HepG2 (cell line): ENCODE measurements around the gene EYA2. TPM values are rescaled to one million over a fixed set of nuclear protein-coding genes. Genes with fewer than 3 reads are reported as not detected.
A peak's percentile ranks its signal among the peaks of the same experiment; 100 is the strongest.

ENCODE experiments used
- JUND ChIP-seq: sonication (generic); formaldehyde crosslinking; IDR thresholded peaks from 2 replicates; pipeline ENCODE4 v1.8.0; 2022; ENCODE audit warnings: mild to moderate bottlenecking, missing genetic modification reagents
- MED8 ChIP-seq: sonication (generic); formaldehyde crosslinking; IDR thresholded peaks from 2 replicates; pipeline ENCODE4 v1.8.1; 2023; ENCODE audit warnings: mild to moderate bottlenecking, missing genetic modification reagents; ENCODE audit not compliant: insufficient replicate concordance
- NFYB ChIP-seq: sonication (generic); formaldehyde crosslinking; IDR thresholded peaks from 2 replicates; pipeline ENCODE4 v1.4.0; 2020; ENCODE audit warnings: missing genetic modification reagents
- SATB2 ChIP-seq: sonication (generic); formaldehyde crosslinking; IDR thresholded peaks from 2 replicates; pipeline ENCODE4 v1.5.0; 2020; ENCODE audit warnings: missing genetic modification reagents
- SIN3A ChIP-seq: IDR thresholded peaks from 2 replicates; pipeline ENCODE4 v1.6.1; 2011; ENCODE audit warnings: low read depth, mild to moderate bottlenecking, control low read depth, low read length, borderline replicate concordance
- SIX4 ChIP-seq: sonication (generic); formaldehyde crosslinking; IDR thresholded peaks from 2 replicates; pipeline ENCODE4 v1.4.0; 2020; ENCODE audit warnings: missing genetic modification reagents
- TP53 ChIP-seq: sonication (generic); formaldehyde crosslinking; conservative IDR thresholded peaks from 2 replicates; pipeline ENCODE4 v1.4.0; 2020; ENCODE audit warnings: missing genetic modification reagents
- ZBTB1 ChIP-seq: sonication (generic); formaldehyde crosslinking; IDR thresholded peaks from 2 replicates; pipeline ENCODE4 v1.4.0; 2020; ENCODE audit warnings: missing genetic modification reagents, borderline replicate concordance
- ZFP36L1 ChIP-seq: sonication (generic); formaldehyde crosslinking; IDR thresholded peaks from 2 replicates; pipeline ENCODE4 v1.8.0; 2022; ENCODE audit warnings: mild to moderate bottlenecking, missing genetic modification reagents, moderate library complexity
- ZNF839 ChIP-seq: sonication (generic); formaldehyde crosslinking; IDR thresholded peaks from 2 replicates; pipeline ENCODE4 v1.4.0; 2020; ENCODE audit warnings: missing genetic modification reagents, mild to moderate bottlenecking, borderline replicate concordance
- ZSCAN29 ChIP-seq: sonication (generic); formaldehyde crosslinking; conservative IDR thresholded peaks from 2 replicates; pipeline ENCODE4 v1.4.0; 2020; ENCODE audit warnings: mild to moderate bottlenecking, missing genetic modification reagents
- polyA plus RNA-seq, 8 experiments: library from polyadenylated mRNA; depleted of rRNA in 3 of 8; stranded (reverse) in 7 of 8; unstranded in 1 of 8; fragments of >200 nt; fragmentation: Illumina TruSeq in 4 of 8; extraction: Trizol in 4 of 8; gene quantifications; 2 replicates each; pipeline versions ENCODE4 v1.2.1 to v1.2.3, GENCODE V29; 2011 to 2016; ENCODE audit warnings: low read depth in 4 of 8, missing spikeins in 1 of 8, mixed read lengths in 1 of 8; ENCODE audit not compliant: insufficient read depth in 1 of 8
- total RNA-seq, 5 experiments: library from RNA; depleted of rRNA; stranded (reverse); fragments of >200 nt; fragmentation: Illumina TruSeq; extraction: Trizol; gene quantifications; 2 replicates each; pipeline ENCODE4 v1.2.3, GENCODE V29; 2016; ENCODE audit warnings: low read depth in 1 of 5
- TF ChIP-seq, protein P1 (sequence below): sonication (generic); formaldehyde crosslinking; IDR thresholded peaks from 2 replicates; pipeline ENCODE4 v1.8.1; 2023; ENCODE audit warnings: mild to moderate bottlenecking, missing genetic modification reagents
- TF ChIP-seq, protein P2 (sequence below): IDR thresholded peaks from 2 replicates; pipeline ENCODE4 v1.6.1; 2016; ENCODE audit warnings: missing biosample characterization, missing genetic modification reagents, low read depth
- TF ChIP-seq, protein P3 (sequence below): sonication (generic); formaldehyde crosslinking; IDR thresholded peaks from 2 replicates; pipeline ENCODE4 v1.4.0; 2020; ENCODE audit warnings: missing genetic modification reagents, borderline replicate concordance
- TF ChIP-seq, protein P4 (sequence below): IDR thresholded peaks from 2 replicates; pipeline ENCODE4 v1.6.1; 2016; ENCODE audit warnings: mild to moderate bottlenecking, missing biosample characterization, missing genetic modification reagents
- TF ChIP-seq, protein P5 (sequence below): sonication (generic); formaldehyde crosslinking; IDR thresholded peaks from 2 replicates; pipeline ENCODE4 v1.8.1; 2023; ENCODE audit warnings: mild to moderate bottlenecking, moderate library complexity, missing genetic modification reagents
- TF ChIP-seq, protein P6 (sequence below): sonication (generic); formaldehyde crosslinking; IDR thresholded peaks from 2 replicates; pipeline ENCODE4 v1.4.0; 2020; ENCODE audit warnings: mild to moderate bottlenecking, missing genetic modification reagents

Gene EYA2
- total and polyA plus RNA-seq, 2 of the 13 experiments (the other 11 are each of a cell fraction or from before 2014, with no cell fraction given): not detected

DNA sequence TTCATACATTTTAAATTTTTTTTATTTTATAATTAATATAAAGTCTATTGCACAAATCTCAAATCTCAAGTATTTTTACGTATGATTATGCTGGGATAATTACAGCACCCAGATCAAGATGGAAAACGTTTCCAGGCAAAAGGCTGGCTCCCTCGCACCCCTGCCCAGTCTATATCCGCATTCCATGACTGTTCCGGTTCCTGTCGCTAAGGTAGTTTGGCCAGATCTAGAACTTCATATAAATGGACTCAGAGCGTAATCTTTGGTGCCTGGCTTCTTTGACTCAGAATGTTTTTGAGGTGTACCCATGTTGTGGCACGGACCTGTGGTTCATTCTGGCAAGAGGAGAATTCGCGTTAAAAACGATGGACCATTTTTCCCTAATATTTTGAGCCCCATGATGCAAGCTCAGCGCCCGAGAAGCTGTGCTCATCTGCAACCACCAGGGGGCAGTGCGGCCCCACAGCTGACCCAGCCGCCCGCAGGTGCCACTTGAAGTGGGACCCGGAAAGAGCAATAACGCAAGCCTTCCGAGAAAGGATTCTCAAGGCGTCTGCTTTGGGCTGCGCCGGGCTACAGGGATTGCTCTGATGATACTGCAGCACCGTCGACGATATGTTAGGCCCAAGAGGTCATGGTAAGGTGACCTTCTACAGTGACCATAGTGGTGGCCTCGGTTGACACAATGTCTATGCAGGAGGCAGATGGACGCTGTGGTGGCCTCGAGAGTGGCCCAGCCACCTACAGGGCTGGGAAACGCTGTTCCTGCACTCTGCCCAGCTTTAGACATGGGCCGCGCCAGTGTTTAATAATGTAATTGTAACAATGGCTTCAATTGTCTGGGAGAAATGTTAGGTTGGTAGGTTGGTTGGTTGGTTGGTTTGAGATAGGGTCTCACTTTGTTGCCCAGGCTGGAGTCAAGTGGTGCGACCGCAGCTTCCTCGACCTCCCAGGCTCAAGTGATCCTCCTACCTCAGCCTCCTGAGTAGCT, 301.7 kb downstream of the EYA2 start (continued):
- no peak for TF ChIP-seq MED8 (CRISPR knock-in tag)
- TF ChIP-seq, protein P1, sequence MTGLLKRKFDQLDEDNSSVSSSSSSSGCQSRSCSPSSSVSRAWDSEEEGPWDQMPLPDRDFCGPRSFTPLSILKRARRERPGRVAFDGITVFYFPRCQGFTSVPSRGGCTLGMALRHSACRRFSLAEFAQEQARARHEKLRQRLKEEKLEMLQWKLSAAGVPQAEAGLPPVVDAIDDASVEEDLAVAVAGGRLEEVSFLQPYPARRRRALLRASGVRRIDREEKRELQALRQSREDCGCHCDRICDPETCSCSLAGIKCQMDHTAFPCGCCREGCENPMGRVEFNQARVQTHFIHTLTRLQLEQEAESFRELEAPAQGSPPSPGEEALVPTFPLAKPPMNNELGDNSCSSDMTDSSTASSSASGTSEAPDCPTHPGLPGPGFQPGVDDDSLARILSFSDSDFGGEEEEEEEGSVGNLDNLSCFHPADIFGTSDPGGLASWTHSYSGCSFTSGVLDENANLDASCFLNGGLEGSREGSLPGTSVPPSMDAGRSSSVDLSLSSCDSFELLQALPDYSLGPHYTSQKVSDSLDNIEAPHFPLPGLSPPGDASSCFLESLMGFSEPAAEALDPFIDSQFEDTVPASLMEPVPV (CRISPR knock-in tag): peak; percentile 40; the same call in 1 of the 2 replicates
- TF ChIP-seq, protein P2, sequence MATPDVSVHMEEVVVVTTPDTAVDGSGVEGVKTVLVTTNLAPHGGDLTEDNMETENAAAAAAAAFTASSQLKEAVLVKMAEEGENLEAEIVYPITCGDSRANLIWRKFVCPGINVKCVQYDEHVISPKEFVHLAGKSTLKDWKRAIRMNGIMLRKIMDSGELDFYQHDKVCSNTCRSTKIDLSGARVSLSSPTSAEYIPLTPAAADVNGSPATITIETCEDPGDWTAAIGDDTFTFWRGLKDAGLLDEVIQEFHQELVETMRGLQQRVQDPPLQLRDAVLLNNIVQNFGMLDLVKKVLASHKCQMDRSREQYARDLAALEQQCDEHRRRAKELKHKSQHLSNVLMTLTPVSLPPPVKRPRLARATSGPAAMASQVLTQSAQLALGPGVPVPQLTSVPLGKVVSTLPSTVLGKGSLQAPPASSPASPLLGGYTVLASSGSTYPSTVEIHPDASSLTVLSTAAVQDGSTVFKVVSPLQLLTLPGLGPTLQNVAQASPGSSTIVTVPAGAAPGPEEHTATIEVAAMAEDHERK (CRISPR knock-in tag): no peak
- TF ChIP-seq ZNF839: no peak; the same call in 1 of the 2 replicates
- TF ChIP-seq, protein P3, sequence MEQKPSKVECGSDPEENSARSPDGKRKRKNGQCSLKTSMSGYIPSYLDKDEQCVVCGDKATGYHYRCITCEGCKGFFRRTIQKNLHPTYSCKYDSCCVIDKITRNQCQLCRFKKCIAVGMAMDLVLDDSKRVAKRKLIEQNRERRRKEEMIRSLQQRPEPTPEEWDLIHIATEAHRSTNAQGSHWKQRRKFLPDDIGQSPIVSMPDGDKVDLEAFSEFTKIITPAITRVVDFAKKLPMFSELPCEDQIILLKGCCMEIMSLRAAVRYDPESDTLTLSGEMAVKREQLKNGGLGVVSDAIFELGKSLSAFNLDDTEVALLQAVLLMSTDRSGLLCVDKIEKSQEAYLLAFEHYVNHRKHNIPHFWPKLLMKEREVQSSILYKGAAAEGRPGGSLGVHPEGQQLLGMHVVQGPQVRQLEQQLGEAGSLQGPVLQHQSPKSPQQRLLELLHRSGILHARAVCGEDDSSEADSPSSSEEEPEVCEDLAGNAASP (CRISPR knock-in tag): peak; percentile 52; the same call in 1 of the 2 replicates
- TF ChIP-seq ZBTB1 (CRISPR knock-in tag): peak; percentile 56; the same call in 1 of the 2 replicates
- TF ChIP-seq, protein P4, sequence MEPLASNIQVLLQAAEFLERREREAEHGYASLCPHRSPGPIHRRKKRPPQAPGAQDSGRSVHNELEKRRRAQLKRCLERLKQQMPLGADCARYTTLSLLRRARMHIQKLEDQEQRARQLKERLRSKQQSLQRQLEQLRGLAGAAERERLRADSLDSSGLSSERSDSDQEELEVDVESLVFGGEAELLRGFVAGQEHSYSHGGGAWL (CRISPR knock-in tag): peak; percentile 72
- TF ChIP-seq SIN3A: no peak
- peak; percentile 75; the same call in 1 of the 2 replicates for TF ChIP-seq ZSCAN29 (CRISPR knock-in tag)
- TF ChIP-seq, protein P5, sequence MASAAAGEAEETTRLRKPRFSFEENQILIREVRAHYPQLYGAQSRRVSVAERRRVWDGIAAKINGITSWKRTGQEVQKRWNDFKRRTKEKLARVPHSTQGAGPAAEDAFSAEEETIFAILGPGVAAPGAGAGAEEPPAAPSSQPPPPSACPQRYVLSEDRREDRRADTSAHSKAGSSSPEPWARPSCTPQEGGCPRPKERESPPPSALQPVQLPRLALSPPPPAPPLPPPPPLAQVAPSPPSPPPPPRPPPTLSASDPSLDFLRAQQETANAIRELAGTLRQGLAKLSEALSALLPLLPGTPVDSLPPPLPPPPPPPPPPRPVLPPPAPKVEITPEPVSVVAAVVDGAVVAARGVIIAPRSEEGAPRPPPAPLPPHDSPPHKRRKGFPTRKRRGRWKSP (CRISPR knock-in tag): peak; percentile 65; the same call in 1 of the 2 replicates
- no peak for TF ChIP-seq JUND
- TF ChIP-seq, protein P6, sequence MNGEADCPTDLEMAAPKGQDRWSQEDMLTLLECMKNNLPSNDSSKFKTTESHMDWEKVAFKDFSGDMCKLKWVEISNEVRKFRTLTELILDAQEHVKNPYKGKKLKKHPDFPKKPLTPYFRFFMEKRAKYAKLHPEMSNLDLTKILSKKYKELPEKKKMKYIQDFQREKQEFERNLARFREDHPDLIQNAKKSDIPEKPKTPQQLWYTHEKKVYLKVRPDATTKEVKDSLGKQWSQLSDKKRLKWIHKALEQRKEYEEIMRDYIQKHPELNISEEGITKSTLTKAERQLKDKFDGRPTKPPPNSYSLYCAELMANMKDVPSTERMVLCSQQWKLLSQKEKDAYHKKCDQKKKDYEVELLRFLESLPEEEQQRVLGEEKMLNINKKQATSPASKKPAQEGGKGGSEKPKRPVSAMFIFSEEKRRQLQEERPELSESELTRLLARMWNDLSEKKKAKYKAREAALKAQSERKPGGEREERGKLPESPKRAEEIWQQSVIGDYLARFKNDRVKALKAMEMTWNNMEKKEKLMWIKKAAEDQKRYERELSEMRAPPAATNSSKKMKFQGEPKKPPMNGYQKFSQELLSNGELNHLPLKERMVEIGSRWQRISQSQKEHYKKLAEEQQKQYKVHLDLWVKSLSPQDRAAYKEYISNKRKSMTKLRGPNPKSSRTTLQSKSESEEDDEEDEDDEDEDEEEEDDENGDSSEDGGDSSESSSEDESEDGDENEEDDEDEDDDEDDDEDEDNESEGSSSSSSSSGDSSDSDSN (CRISPR knock-in tag): no peak
- no peak for TF ChIP-seq TP53
- TF ChIP-seq SATB2 (CRISPR knock-in tag): peak; percentile 48; the same call in 1 of the 2 replicates
- TF ChIP-seq SIX4 (CRISPR knock-in tag): no peak
- 0 out of 2 replicates have a peak, but pooled peaks have one; percentile 60 for TF ChIP-seq ZFP36L1 (CRISPR knock-in tag)
- TF ChIP-seq NFYB (CRISPR knock-in tag): peak; percentile 25; the same call in 1 of the 2 replicates
